Liver (tissue), 9 donors: ENCODE data around the gene KATNIP. TPM values are rescaled to one million over a fixed set of nuclear protein-coding genes. Genes with fewer than 3 reads are reported as not detected.

Source experiments
- DNase-seq: peaks from one replicate; pipeline ENCODE4 v3.0.0-alpha.2; 2017; ENCODE audit warnings: low spot score
- H3K27ac ChIP-seq, 2 donors: one replicate each; pipeline ENCODE4 v1.7.0; 2013; ENCODE audit warnings: inconsistent platforms in 2 of 2, low read length in 2 of 2, control low read depth in 1 of 2, low read depth in 1 of 2, mild to moderate bottlenecking in 1 of 2
- H3K27me3 ChIP-seq, 4 donors: one replicate each; pipeline versions ENCODE4 v1.6.1 to v1.7.0; 2013; ENCODE audit warnings: low read length in 3 of 4, inconsistent platforms in 1 of 4, mild to moderate bottlenecking in 1 of 4, moderate library complexity in 1 of 4; ENCODE audit not compliant: control insufficient read depth in 4 of 4, insufficient read depth in 4 of 4
- H3K36me3 ChIP-seq, 4 donors: one replicate each; pipeline versions ENCODE4 v1.6.1 to v1.7.0; 2013; ENCODE audit warnings: low read length in 3 of 4, mild to moderate bottlenecking in 3 of 4, low read depth in 1 of 4, moderate library complexity in 1 of 4; ENCODE audit not compliant: control insufficient read depth in 4 of 4, insufficient read depth in 3 of 4
- H3K4me1 ChIP-seq, 4 donors: one replicate each; pipeline versions ENCODE4 v1.6.1 to v1.7.0; 2013; ENCODE audit warnings: low read length in 3 of 4, mild to moderate bottlenecking in 3 of 4, moderate library complexity in 1 of 4; ENCODE audit not compliant: control insufficient read depth in 4 of 4, insufficient read depth in 4 of 4
- H3K4me3 ChIP-seq, 3 donors: one replicate each; pipeline versions ENCODE4 v1.6.1 to v1.7.0; 2013; ENCODE audit warnings: low read length in 3 of 3, control low read depth in 1 of 3, low read depth in 1 of 3, mild to moderate bottlenecking in 1 of 3
- H3K9ac ChIP-seq, 2 donors: one replicate each; pipeline ENCODE4 v1.7.0; 2013; ENCODE audit warnings: low read length in 2 of 2, mild to moderate bottlenecking in 2 of 2, moderate library complexity in 2 of 2, control low read depth in 1 of 2, low read depth in 1 of 2
- H3K9me3 ChIP-seq, 4 donors: one replicate each; pipeline versions ENCODE4 v1.6.1 to v1.7.0; 2013; ENCODE audit warnings: low read length in 3 of 4; ENCODE audit not compliant: control insufficient read depth in 4 of 4
- EGR1 ChIP-seq, 2 donors: IDR thresholded peaks; 2 replicates each; pipeline ENCODE4 v1.6.1; 2016 to 2018; ENCODE audit warnings: antibody characterized with exemption in 2 of 2, low read depth in 2 of 2
- FOXA1 ChIP-seq: IDR thresholded peaks from 2 replicates; pipeline ENCODE4 v1.6.1; 2016; ENCODE audit warnings: antibody characterized with exemption
- FOXA2 ChIP-seq: IDR thresholded peaks from 2 replicates; pipeline ENCODE4 v1.6.1; 2016; ENCODE audit warnings: antibody characterized with exemption
- GABPA ChIP-seq, 2 donors: IDR thresholded peaks in 1 of 2; conservative IDR thresholded peaks in 1 of 2; 2 replicates each; pipeline ENCODE4 v1.6.1; 2016; ENCODE audit warnings: antibody characterized with exemption in 2 of 2, mild to moderate bottlenecking in 1 of 2, moderate library complexity in 1 of 2
- JUND ChIP-seq, 2 donors: IDR thresholded peaks; 2 replicates each; pipeline ENCODE4 v1.6.1; 2016; ENCODE audit warnings: antibody characterized with exemption in 2 of 2
- NR2F2 ChIP-seq: IDR thresholded peaks from 2 replicates; pipeline ENCODE4 v1.6.1; 2016; ENCODE audit warnings: antibody characterized with exemption
- RAD21 ChIP-seq, 2 donors: IDR thresholded peaks; 2 replicates each; pipeline ENCODE4 v1.6.1; 2016; ENCODE audit warnings: antibody characterized with exemption in 2 of 2, mild to moderate bottlenecking in 2 of 2
- RXRA ChIP-seq, 2 donors: IDR thresholded peaks; 2 replicates each; pipeline ENCODE4 v1.6.1; 2017 to 2018; ENCODE audit warnings: antibody characterized with exemption in 2 of 2, mild to moderate bottlenecking in 1 of 2
- SP1 ChIP-seq: IDR thresholded peaks from 2 replicates; pipeline ENCODE4 v1.6.1; 2018; ENCODE audit warnings: antibody characterized with exemption, mild to moderate bottlenecking
- TAF1 ChIP-seq: conservative IDR thresholded peaks from 2 replicates; pipeline ENCODE4 v1.6.1; 2016; ENCODE audit warnings: antibody characterized with exemption, mild to moderate bottlenecking
- YY1 ChIP-seq: IDR thresholded peaks from 2 replicates; pipeline ENCODE4 v1.6.1; 2016; ENCODE audit warnings: antibody characterized with exemption, mild to moderate bottlenecking
- WGBS: extraction: QIAGEN DNeasy Blood & Tissue Kit; methylation state at CpG from one replicate; pipeline ENCODE4 v1.1.7; 2013; 5-methylcytosine and 5-hydroxymethylcytosine counted together
- polyA plus RNA-seq, 2 donors: library from polyadenylated mRNA; stranded (reverse) in 1 of 2; unstranded in 1 of 2; fragments of 200-250 nt in 1 of 2; fragments of >200 nt in 1 of 2; fragmentation: Nextera tagmentation in 1 of 2; extraction: Ambion mirVana in 1 of 2; gene quantifications; one replicate each; pipeline versions ENCODE4 v1.2.1 to v1.2.3, GENCODE V29; 2013 to 2015
- total RNA-seq, 2 donors: library from RNA; depleted of rRNA; stranded (reverse); fragments of >200 nt; gene quantifications; one replicate each; pipeline ENCODE4 v1.2.3, GENCODE V29; 2014
- TF ChIP-seq, protein P1 (sequence below): IDR thresholded peaks from 2 replicates; pipeline ENCODE4 v1.6.1; 2016; ENCODE audit warnings: antibody characterized with exemption
- TF ChIP-seq, protein P2 (sequence below): IDR thresholded peaks from 2 replicates; pipeline ENCODE4 v1.6.1; 2016; ENCODE audit warnings: antibody characterized with exemption
- TF ChIP-seq, protein P3 (sequence below): IDR thresholded peaks from 2 replicates; pipeline ENCODE4 v1.6.1; 2016; ENCODE audit warnings: antibody characterized with exemption, mild to moderate bottlenecking
- TF ChIP-seq, protein P4 (sequence below): IDR thresholded peaks from 2 replicates; pipeline ENCODE4 v1.6.1; 2016; ENCODE audit warnings: antibody characterized with exemption
- donor health status: healthy.
- donor health status: healthy.
- donor health status: healthy.
- donor health status: healthy.
- donor health status: healthy.

KATNIP gene
- total RNA-seq: 1 to 10 TPM; 6.4 to 6.5 TPM
- 1 to 10 TPM; 2.0 to 2.5 TPM for polyA plus RNA-seq

DNA sequence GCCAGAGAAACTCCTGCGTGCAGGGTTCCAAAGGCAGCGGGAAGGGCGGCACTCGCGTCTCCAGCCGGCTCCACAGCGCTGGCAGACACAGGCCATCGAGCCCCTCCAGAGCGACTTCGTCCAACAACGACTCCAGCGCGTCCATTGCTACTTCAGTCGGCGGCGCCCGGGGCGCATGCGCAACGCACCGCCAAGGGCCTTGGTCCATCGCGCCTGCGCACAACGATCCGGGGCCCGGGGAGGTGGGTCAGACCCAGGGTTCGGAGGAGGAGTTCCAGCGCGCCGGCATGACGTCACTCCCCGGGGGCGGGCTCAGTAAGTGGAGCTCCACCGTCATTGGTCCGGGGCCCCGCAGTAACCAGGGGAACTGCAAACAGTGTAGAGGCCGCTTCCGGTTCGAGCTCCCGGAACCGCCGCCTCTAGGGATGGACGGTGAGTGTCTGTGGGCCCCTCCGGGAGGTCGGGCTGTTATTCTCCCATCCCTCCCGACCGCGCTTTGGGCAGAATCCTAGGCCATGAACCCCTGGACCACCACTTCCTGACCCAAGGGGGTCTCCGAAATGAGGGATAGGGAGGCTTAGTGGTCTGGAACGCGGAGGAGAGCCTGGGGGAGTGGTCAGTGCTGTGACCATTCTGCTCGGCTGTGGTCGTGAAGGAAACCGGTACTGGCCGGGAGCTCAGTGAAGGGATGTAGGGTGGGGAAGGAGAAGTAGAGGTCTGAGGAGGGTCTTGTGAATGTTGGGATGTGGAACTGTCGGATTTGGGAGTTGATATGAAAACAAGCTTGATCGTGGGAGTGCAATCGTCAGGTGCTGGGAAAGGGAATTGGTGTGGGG lies at the start of gene KATNIP, which contains the start of gene GTF3C1:
Gene KATNIP (plus strand): TSS at position 399 of the 836 bp plus-strand sequence. CDS start 27 bp downstream, at position 426.
Gene GTF3C1 (minus strand): TSS at position 168 of the 836 bp plus-strand sequence. CDS start 23 bp downstream, at position 145.
- WGBS: under 1% methylated on average over 59 of the region's 59 CpGs
- peak; percentile 100 for DNase-seq
- Histone ChIP-seq H3K36me3 (peaks cover 0 to 7% (median 4%) of the 10 kb centered on the region in 4 donors), H3K9me3 (no peaks in the 10 kb centered on the region), H3K27ac (peak within 1 kb of the TSS; percentile 45 to 71), H3K4me3 (peak within 1 kb of the TSS; percentile 91 to 98 (median 95)), H3K9ac (peak within 1 kb of the TSS; percentile 57 to 88), H3K27me3 (no peaks in the 10 kb centered on the region), H3K4me1 (peaks cover 9 to 20% (median 16%) of the 10 kb centered on the region in 4 donors)
- peak; percentile 77 to 91 for TF ChIP-seq GABPA (IDR thresholded peaks at IDR 0.05 in 1 of 2, conservative IDR thresholded peaks at IDR 0.05 in 1 of 2)
- TF ChIP-seq, protein P1, sequence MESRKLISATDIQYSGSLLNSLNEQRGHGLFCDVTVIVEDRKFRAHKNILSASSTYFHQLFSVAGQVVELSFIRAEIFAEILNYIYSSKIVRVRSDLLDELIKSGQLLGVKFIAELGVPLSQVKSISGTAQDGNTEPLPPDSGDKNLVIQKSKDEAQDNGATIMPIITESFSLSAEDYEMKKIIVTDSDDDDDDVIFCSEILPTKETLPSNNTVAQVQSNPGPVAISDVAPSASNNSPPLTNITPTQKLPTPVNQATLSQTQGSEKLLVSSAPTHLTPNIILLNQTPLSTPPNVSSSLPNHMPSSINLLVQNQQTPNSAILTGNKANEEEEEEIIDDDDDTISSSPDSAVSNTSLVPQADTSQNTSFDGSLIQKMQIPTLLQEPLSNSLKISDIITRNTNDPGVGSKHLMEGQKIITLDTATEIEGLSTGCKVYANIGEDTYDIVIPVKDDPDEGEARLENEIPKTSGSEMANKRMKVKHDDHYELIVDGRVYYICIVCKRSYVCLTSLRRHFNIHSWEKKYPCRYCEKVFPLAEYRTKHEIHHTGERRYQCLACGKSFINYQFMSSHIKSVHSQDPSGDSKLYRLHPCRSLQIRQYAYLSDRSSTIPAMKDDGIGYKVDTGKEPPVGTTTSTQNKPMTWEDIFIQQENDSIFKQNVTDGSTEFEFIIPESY: no peak
- TF ChIP-seq, protein P2, sequence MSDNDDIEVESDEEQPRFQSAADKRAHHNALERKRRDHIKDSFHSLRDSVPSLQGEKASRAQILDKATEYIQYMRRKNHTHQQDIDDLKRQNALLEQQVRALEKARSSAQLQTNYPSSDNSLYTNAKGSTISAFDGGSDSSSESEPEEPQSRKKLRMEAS: no peak
- TF ChIP-seq JUND (IDR thresholded peaks at IDR 0.05): peak; percentile 64 to 71
- TF ChIP-seq, protein P3, sequence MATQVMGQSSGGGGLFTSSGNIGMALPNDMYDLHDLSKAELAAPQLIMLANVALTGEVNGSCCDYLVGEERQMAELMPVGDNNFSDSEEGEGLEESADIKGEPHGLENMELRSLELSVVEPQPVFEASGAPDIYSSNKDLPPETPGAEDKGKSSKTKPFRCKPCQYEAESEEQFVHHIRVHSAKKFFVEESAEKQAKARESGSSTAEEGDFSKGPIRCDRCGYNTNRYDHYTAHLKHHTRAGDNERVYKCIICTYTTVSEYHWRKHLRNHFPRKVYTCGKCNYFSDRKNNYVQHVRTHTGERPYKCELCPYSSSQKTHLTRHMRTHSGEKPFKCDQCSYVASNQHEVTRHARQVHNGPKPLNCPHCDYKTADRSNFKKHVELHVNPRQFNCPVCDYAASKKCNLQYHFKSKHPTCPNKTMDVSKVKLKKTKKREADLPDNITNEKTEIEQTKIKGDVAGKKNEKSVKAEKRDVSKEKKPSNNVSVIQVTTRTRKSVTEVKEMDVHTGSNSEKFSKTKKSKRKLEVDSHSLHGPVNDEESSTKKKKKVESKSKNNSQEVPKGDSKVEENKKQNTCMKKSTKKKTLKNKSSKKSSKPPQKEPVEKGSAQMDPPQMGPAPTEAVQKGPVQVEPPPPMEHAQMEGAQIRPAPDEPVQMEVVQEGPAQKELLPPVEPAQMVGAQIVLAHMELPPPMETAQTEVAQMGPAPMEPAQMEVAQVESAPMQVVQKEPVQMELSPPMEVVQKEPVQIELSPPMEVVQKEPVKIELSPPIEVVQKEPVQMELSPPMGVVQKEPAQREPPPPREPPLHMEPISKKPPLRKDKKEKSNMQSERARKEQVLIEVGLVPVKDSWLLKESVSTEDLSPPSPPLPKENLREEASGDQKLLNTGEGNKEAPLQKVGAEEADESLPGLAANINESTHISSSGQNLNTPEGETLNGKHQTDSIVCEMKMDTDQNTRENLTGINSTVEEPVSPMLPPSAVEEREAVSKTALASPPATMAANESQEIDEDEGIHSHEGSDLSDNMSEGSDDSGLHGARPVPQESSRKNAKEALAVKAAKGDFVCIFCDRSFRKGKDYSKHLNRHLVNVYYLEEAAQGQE: no peak
- TF ChIP-seq EGR1 (IDR thresholded peaks at IDR 0.05; ENCODE audit: low read depth in 2 of 2): peak in 1 of 2 donors; percentile 31
- TF ChIP-seq, protein P4, sequence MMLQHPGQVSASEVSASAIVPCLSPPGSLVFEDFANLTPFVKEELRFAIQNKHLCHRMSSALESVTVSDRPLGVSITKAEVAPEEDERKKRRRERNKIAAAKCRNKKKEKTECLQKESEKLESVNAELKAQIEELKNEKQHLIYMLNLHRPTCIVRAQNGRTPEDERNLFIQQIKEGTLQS: no peak
- peak; percentile 41 for TF ChIP-seq TAF1
- TF ChIP-seq FOXA1: no peak
- peak; percentile 97 for TF ChIP-seq YY1
- TF ChIP-seq RXRA (IDR thresholded peaks at IDR 0.05): no peak
- TF ChIP-seq NR2F2: no peak
- TF ChIP-seq FOXA2: no peak
- TF ChIP-seq SP1: peak; percentile 71
- TF ChIP-seq RAD21 (IDR thresholded peaks at IDR 0.05): no peak

DNA sequence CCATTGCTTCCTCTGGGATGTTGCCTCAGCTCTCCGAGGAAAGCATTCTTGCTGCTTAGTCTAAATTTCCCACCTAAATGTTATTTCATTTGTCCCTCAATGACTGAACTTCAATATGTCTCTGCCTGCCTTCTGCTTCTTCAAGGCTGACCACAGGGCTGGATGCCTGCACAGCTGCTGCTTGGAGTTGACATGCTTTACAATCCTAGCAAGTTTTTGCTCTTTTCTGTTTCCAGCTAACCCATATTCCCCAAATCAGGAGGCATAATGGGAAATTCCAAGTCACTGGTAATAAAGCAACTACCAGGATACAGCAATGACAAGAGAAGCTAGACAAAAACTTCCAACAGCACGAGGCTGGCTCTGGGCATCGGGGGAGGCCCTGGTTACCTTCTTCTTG lies 49.1 kb upstream of the KATNIP start:
- H3K4me3 ChIP-seq: no peak overlapping the region
- H3K9me3 ChIP-seq: no peaks in the 10 kb centered on the region
- peaks cover 23 to 96% (median 68%) of the 10 kb centered on the region in 4 donors for H3K36me3 ChIP-seq
- TF ChIP-seq, protein P4: no peak
- DNase-seq: no peak
- 98% methylated on average over 3 of the region's 3 CpGs for WGBS
- no peaks in the 10 kb centered on the region for H3K27me3 ChIP-seq
- H3K27ac ChIP-seq: no peak overlapping the region
- no peaks in the 10 kb centered on the region for H3K4me1 ChIP-seq
- no peak overlapping the region for H3K9ac ChIP-seq
